Gastrocnemius medialis (tissue), 4 donors: Measurements from ENCODE around the gene PDIA5. TPM values are rescaled to one million over a fixed set of nuclear protein-coding genes. Genes with fewer than 3 reads are reported as not detected.

ENCODE experiments used
- ATAC-seq, 2 donors: fragments of 150-250 bp; one replicate each; pipeline ENCODE4 v1.9.1; 2016
- DNase-seq, 2 donors: peaks; one replicate each; pipeline ENCODE4 v3.0.0-alpha.2; 2019
- H3K27ac ChIP-seq, 4 donors: fragments of 200-600 bp; sonication (generic); 1 replicate in 1 of 4; 2 replicates in 3 of 4; pipeline ENCODE4 v1.5.1; 2016 to 2018; ENCODE audit warnings: mild to moderate bottlenecking in 2 of 4, moderate library complexity in 1 of 4
- H3K27me3 ChIP-seq, 3 donors: fragments of 200-600 bp; sonication (generic) in 2 of 3; 1 replicate in 1 of 3; 2 replicates in 2 of 3; pipeline versions ENCODE4 v1.5.1 to v1.6.0; 2016 to 2019; ENCODE audit warnings: mild to moderate bottlenecking in 1 of 3, moderate library complexity in 1 of 3
- H3K36me3 ChIP-seq, 2 donors: fragments of 200-600 bp; sonication (generic) in 1 of 2; one replicate each; pipeline ENCODE4 v1.5.1; 2017 to 2018
- H3K4me1 ChIP-seq, 2 donors: fragments of 200-600 bp; sonication (generic) in 1 of 2; one replicate each; pipeline ENCODE4 v1.5.1; 2016 to 2017; ENCODE audit warnings: mild to moderate bottlenecking in 2 of 2
- H3K4me3 ChIP-seq, 4 donors: fragments of 200-600 bp; sonication (generic) in 3 of 4; 1 replicate in 1 of 4; 2 replicates in 3 of 4; pipeline ENCODE4 v1.5.1; 2016 to 2019; ENCODE audit warnings: mild to moderate bottlenecking in 2 of 4
- H3K9me3 ChIP-seq, 3 donors: fragments of 200-600 bp; sonication (generic) in 2 of 3; 1 replicate in 1 of 3; 2 replicates in 2 of 3; pipeline ENCODE4 v1.5.1; 2016 to 2019
- CTCF ChIP-seq, 5 experiments: fragments of 450-650 bp in 3 of 5; fragments of 200-600 bp in 2 of 5; sonication (generic) in 2 of 5; IDR thresholded peaks in 4 of 5; conservative IDR thresholded peaks in 1 of 5; 1 replicate in 4 of 5; 2 replicates in 1 of 5; pipeline ENCODE4 v1.5.1; 2016 to 2019; ENCODE audit warnings: antibody characterized with exemption in 5 of 5, mild to moderate bottlenecking in 3 of 5, moderate library complexity in 3 of 5
- POLR2A ChIP-seq, 2 donors: fragments of 450-650 bp; IDR thresholded peaks; one replicate each; pipeline ENCODE4 v1.6.1; 2017; ENCODE audit warnings: antibody characterized with exemption in 2 of 2, mild to moderate bottlenecking in 2 of 2, moderate library complexity in 2 of 2
- in situ Hi-C, 4 donors: fragments of 200-750 bp; cut with MboI; loops; one replicate each; pipeline versions ENCODE4 v1.15.0 to v1.8.0; 2017; ENCODE audit warnings: low sequenced_read_pairs in 4 of 4
- intact Hi-C: fragments of 100-400 bp; cut with DNase I; formaldehyde crosslinking; loops from one replicate; pipeline ENCODE4 v1.15.1; 2023; ENCODE audit warnings: low total_unique reads
- total RNA-seq, 4 donors: library from RNA; depleted of rRNA; stranded (reverse); fragments of >200 nt; gene quantifications; one replicate each; pipeline versions ENCODE4 v1.1.0 to v1.2.3, GENCODE V29; 2016

PDIA5 gene
- total RNA-seq, 4 donors from 2014 or later = 2.3 to 4.2 (median 3.0) TPM

GRCh38 chr3:123119802-123120201, 53.0 kb downstream of the PDIA5 start:
- Histone ChIP-seq H3K27ac (no peak overlapping the region), H3K9me3 (no peaks in the 10 kb centered on the region), H3K4me1 (no peaks in the 10 kb centered on the region), H3K36me3 (peaks cover 0 to 7% of the 10 kb centered on the region in 2 donors), H3K27me3 (no peaks in the 10 kb centered on the region), H3K4me3 (no peak overlapping the region)
- in situ Hi-C loops = no loop called here
- no peak for TF ChIP-seq POLR2A (IDR thresholded peaks at IDR 0.05)
- no peak for TF ChIP-seq CTCF (IDR thresholded peaks at IDR 0.05 in 4 of 5, conservative IDR thresholded peaks at IDR 0.05 in 1 of 5)
- ATAC-seq (no peak), DNase-seq (no peak)
- intact Hi-C loops = no loop called here

GRCh38 chr3:123120573-123120972, 53.7 kb downstream of the PDIA5 start:
- no peaks in the 10 kb centered on the region for H3K9me3 ChIP-seq
- TF ChIP-seq CTCF (IDR thresholded peaks at IDR 0.05 in 4 of 5, conservative IDR thresholded peaks at IDR 0.05 in 1 of 5) (no peak), POLR2A (IDR thresholded peaks at IDR 0.05) (no peak)
- no peak overlapping the region for H3K27ac ChIP-seq
- no peak for DNase-seq
- no peak overlapping the region for H3K4me3 ChIP-seq
- intact Hi-C loops (no loop called here), in situ Hi-C loops (no loop called here)
- H3K36me3 ChIP-seq = peaks cover 0 to 9% of the 10 kb centered on the region in 2 donors
- no peak for ATAC-seq
- no peaks in the 10 kb centered on the region for H3K27me3 ChIP-seq
- H3K4me1 ChIP-seq = no peaks in the 10 kb centered on the region

GRCh38 chr3:123122057-123122456, 55.2 kb downstream of the PDIA5 start:
- Histone ChIP-seq H3K4me3 (no peak overlapping the region), H3K27me3 (no peaks in the 10 kb centered on the region), H3K9me3 (no peaks in the 10 kb centered on the region), H3K4me1 (no peaks in the 10 kb centered on the region), H3K27ac (no peak overlapping the region), H3K36me3 (peaks cover 0 to 6% of the 10 kb centered on the region in 2 donors)
- DNase-seq (no peak), ATAC-seq (no peak)
- intact Hi-C loops (no loop called here), in situ Hi-C loops (no loop called here)
- TF ChIP-seq CTCF (IDR thresholded peaks at IDR 0.05 in 4 of 5, conservative IDR thresholded peaks at IDR 0.05 in 1 of 5) = no peak
- TF ChIP-seq POLR2A (IDR thresholded peaks at IDR 0.05) = no peak

GRCh38 chr3:123122525-123123315, 55.9 kb downstream of the PDIA5 start:
- no peaks in the 10 kb centered on the region for H3K9me3 ChIP-seq
- peaks cover 0 to 6% of the 10 kb centered on the region in 2 donors for H3K36me3 ChIP-seq
- no peak for DNase-seq
- TF ChIP-seq POLR2A (IDR thresholded peaks at IDR 0.05) = no peak
- TF ChIP-seq CTCF (IDR thresholded peaks at IDR 0.05 in 4 of 5, conservative IDR thresholded peaks at IDR 0.05 in 1 of 5) = no peak
- H3K4me1 ChIP-seq = no peaks in the 10 kb centered on the region
- no peaks in the 10 kb centered on the region for H3K27me3 ChIP-seq
- H3K27ac ChIP-seq = no peak overlapping the region
- intact Hi-C loops (no loop called here), in situ Hi-C loops (no loop called here)
- no peak overlapping the region for H3K4me3 ChIP-seq
- no peak for ATAC-seq
